HG03378 (cell line): ENCODE measurements around the gene GINS2.

Source experiments
- ATAC-seq: cut with Tn5 transposase; IDR thresholded peaks from one replicate; pipeline ENCODE4 v1.9.1; 2021; ENCODE audit warnings: mild to moderate bottlenecking, moderate library complexity; ENCODE audit not compliant: unreplicated experiment

The GINS2 gene

GRCh38 chr16:85628265-85628556 lies 60.5 kb downstream of the GINS2 start:
- no peak for ATAC-seq

- ATAC-seq: no peak
Observed at GRCh38 chr16:85627526-85628264, 61.1 kb downstream of the GINS2 start.

GRCh38 chr16:85627089-85627488 lies 61.7 kb downstream of the GINS2 start:
- ATAC-seq: no peak
